GM12872 (cell line): ENCODE results near the gene AFF1.

Experiments
- TF ChIP-seq, protein P1 (sequence below): IDR thresholded peaks from 3 replicates; pipeline ENCODE4 v1.5.1; 2011; ENCODE audit warnings: low read depth, mild to moderate bottlenecking, low read length, moderate library complexity; ENCODE audit not compliant: insufficient read depth

Gene AFF1

DNA sequence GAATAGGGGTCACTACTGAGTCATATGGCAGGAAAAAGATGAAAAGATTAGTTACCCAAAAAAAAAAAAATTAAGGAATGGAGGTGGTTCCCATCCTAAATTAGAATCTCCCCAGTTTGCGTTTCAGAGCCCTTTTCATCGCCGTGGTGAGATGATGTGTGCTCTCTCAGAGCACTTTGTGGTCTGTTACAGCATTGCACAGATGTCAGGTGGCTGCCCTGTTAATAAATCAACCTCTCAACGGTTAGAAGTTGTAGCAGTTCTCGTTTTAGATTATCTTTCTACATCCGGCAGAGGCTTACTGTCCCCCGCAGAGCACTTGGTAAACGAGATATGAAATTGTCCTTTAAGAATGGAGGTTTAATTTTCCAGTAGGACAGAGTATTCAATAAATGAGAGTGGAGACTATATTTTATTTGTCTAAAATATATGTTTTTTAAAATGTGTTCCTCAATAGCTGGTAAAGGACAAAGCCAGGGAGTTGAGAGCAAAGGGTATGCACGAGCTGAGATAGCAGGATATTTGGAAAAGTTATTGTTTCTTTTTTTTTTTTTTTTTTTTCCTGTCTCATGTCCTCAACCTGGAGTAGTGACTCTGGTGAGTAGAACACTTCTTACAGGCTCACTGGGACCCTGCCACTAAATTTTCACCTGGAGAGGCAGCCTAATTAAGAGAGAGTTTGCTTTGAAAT, 26.9 kb downstream of the AFF1 start:
- TF ChIP-seq, protein P1, sequence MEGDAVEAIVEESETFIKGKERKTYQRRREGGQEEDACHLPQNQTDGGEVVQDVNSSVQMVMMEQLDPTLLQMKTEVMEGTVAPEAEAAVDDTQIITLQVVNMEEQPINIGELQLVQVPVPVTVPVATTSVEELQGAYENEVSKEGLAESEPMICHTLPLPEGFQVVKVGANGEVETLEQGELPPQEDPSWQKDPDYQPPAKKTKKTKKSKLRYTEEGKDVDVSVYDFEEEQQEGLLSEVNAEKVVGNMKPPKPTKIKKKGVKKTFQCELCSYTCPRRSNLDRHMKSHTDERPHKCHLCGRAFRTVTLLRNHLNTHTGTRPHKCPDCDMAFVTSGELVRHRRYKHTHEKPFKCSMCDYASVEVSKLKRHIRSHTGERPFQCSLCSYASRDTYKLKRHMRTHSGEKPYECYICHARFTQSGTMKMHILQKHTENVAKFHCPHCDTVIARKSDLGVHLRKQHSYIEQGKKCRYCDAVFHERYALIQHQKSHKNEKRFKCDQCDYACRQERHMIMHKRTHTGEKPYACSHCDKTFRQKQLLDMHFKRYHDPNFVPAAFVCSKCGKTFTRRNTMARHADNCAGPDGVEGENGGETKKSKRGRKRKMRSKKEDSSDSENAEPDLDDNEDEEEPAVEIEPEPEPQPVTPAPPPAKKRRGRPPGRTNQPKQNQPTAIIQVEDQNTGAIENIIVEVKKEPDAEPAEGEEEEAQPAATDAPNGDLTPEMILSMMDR: no peak

DNA sequence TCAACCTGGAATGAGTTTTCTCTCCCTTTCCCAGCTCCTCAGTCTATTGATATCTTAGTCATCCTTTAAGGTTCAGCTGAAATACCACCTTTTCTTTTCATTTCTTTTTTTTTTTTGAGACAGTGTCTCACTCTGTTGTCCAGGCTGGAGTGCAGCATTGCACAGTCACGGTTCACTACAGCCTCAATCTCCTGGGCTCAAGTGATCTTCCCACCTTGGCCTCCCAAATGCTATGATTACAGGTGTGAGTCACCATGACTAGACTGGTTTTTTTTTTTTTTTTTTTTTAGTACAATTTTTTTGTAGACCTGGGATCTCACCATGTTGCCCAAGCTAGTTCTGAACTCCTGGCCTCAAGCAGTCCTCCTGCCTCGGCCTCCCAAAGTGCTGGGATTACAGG, 28.9 kb downstream of the AFF1 start:
- TF ChIP-seq, protein P1: no peak

DNA sequence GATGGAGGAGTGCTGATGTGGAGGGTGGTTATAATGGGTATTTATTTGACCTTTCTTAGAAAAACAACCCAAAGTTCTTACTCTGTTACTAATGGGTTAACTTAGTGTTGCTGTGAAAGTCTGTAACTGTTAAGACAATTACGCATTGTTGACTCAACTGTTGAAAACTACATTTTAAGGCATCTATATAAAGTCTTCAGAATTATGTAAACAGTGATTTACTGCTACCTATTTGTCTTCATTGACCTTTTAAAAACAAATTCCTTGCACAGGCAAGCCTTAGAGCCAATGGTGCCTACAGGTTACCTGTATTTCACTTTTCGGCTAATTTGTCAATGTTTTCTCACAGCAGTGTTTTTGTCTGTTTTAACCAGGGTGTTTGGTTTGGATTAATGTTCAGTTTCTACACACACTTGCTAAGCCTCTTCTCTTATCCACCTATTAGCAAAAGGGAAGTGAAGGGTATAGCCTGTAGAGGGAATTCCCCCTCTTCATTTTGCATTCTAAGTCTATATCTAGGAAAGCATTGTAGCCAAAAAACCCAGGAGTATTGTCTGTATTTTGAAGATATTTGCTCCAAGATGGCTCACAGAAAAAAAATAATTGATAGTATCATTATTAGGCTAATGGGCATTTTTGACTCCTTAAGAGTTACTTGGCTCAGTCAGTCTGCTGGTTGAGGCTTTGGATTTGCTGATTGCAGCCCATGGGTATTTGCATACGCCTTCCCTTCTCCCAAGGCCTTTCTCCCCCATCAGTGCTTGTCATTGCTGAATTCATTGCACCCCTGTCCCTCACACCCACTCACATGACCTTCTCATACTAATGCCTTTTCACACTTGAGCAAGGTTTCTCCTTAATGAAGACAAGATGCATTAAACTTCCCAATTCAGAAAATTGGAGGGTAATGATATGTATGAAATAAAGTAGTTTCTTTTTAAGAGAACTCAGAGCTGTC, 30.5 kb downstream of the AFF1 start:
- TF ChIP-seq, protein P1: no peak

DNA sequence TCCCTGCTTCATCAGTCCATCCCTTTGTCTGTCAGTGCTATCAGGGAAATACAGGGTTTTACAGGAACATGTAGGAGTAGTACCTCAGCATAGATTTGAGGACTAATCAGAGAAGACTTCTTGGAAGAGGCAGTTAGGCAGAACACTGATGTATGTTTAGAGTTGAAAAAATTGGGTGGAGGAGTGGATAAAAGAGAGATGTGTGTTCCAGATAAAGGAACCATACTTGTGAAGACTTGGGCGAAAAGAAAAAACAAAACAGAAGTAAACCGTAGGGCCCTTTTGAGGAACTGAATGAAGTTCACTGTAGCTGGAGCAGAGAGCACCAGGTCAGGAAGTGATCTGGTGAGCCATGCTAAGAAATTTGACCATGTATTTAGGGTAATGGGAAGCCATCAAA, 32.3 kb downstream of the AFF1 start:
- TF ChIP-seq, protein P1: no peak

DNA sequence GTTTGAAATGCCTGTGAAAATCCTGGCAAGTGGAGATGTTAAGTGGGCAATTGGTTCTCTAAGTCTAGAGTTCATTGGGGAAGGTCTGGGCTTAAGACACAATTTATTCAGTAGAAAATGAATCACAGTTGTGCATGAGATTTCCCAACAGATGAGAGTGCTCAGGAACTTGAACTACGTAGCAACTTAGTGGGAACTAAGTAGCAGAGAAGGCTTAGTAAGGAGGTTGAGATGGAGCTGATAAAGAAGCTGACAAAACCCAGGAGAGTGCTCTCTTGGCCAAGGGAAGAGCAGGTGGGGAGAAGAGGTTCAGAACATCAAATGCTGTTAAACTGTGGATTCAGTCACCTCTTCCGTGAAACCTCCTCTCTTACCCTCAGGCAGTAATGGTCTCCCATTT, 33.0 kb downstream of the AFF1 start:
- TF ChIP-seq, protein P1: no peak

DNA sequence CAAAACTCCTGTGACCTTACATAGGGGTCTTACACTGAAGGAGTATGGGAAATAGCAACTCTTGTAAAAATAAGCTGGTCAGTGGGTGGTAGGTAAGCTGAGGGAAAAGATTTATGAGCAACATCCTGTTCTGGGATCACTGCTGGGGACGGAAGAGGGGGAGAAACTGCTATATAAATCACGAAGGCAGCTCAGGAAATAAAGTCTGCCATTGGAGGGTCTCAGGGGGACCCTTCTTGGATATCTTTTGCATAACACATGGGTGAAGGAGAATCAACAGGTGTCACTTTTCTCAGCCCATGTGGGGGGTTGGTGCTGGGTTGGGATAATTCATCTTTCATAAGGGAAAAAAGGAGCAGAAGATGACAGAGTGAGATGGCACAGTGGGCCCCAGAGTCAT, 33.7 kb downstream of the AFF1 start:
- TF ChIP-seq, protein P1: no peak
